Pancreas (tissue), 10 donors: Measurements from ENCODE around the gene SCD. TPM values are rescaled to one million over a fixed set of nuclear protein-coding genes. Genes with fewer than 3 reads are reported as not detected.

Source experiments
- ATAC-seq, 4 donors: fragments of 200-7000 bp; cut with Tn5 transposase; one replicate each; pipeline versions ENCODE4 v1.8.0 to v1.9.1; 2020; ENCODE audit warnings: mild to moderate bottlenecking in 4 of 4, moderate library complexity in 4 of 4
- DNase-seq, 6 donors: peaks; one replicate each; pipeline ENCODE4 v3.0.0-alpha.2; 2020
- FAIRE-seq: peaks from 2 replicates; lab custom pipeline; 2012; peaks lifted over from hg19 to GRCh38; lab: Jason Lieb, UNC
- H3K27ac ChIP-seq, 4 donors: fragments of 200-600 bp; sonication (generic); 1 replicate in 3 of 4; 2 replicates in 1 of 4; pipeline versions ENCODE4 v1.5.0 to v1.8.0; 2020
- H3K27me3 ChIP-seq, 4 donors: fragments of 200-600 bp; one replicate each; pipeline ENCODE4 v1.8.0; 2021
- H3K36me3 ChIP-seq, 3 donors: fragments of 200-600 bp; sonication (generic) in 1 of 3; one replicate each; pipeline versions ENCODE4 v1.5.0 to v1.8.0; 2020 to 2021
- H3K4me1 ChIP-seq, 3 donors: fragments of 200-600 bp; one replicate each; pipeline ENCODE4 v1.8.0; 2021
- H3K4me3 ChIP-seq, 4 donors: fragments of 200-600 bp; sonication (generic) in 2 of 4; one replicate each; pipeline versions ENCODE4 v1.5.0 to v1.8.0; 2020 to 2021
- H3K9me3 ChIP-seq, 4 donors: fragments of 200-600 bp; one replicate each; pipeline ENCODE4 v1.8.0; 2021
- WGBS, 2 donors: extraction: QIAGEN DNeasy Blood & Tissue Kit; methylation state at CpG; one replicate each; pipeline ENCODE4 v1.1.7; 2013; 5-methylcytosine and 5-hydroxymethylcytosine counted together
- intact Hi-C, 3 donors: fragments of 100-400 bp; cut with DNase I; formaldehyde crosslinking; loops; one replicate each; pipeline versions ENCODE4 v1.11.1 to v1.14.2; 2022
- polyA plus RNA-seq, 2 donors: library from polyadenylated mRNA; stranded (reverse); fragments of 200-250 nt; gene quantifications; one replicate each; pipeline ENCODE4 v1.2.3, GENCODE V29; 2013
- total RNA-seq, 6 donors: library from RNA; stranded (reverse); fragmentation: NEBNext Ultra II Directional in 4 of 6; extraction: Animal tissue kit (Norgen Biotek cat#: 25700) in 4 of 6; gene quantifications; one replicate each; pipeline versions ENCODE4 v1.2.1 to v1.2.4, GENCODE V29; 2021 to 2023
- TF ChIP-seq, protein P1 (sequence below), 4 donors: fragments of 200-600 bp; sonication (generic) in 3 of 4; IDR thresholded peaks; one replicate each; pipeline versions ENCODE4 v1.5.0 to v1.8.0; 2021; ENCODE audit warnings: antibody characterized with exemption in 4 of 4
- donor health status: healthy with polysubstance abuse.
- donor health status: DM: no; HTN: no; CAD: no; lungs with moderate emphysema.
- donor health status: DM: no; HTN: no; CAD: no.
- donor health status: control.
- donor health status: control.
- donor health status: Bipolar disorder and iron deficiency.
- donor health status: DM: yes; HTN: yes; CAD: no.
- donor health status: DM: no; HTN: no; CAD: no.
- donor health status: DM: no; HTN: no; CAD: no.
- donor health status: DM: yes; HTN: yes; CAD: no.

The SCD gene
- total and polyA plus RNA-seq, 8 donors = 1.9 to 87.6 (median 12.1) TPM

DNA sequence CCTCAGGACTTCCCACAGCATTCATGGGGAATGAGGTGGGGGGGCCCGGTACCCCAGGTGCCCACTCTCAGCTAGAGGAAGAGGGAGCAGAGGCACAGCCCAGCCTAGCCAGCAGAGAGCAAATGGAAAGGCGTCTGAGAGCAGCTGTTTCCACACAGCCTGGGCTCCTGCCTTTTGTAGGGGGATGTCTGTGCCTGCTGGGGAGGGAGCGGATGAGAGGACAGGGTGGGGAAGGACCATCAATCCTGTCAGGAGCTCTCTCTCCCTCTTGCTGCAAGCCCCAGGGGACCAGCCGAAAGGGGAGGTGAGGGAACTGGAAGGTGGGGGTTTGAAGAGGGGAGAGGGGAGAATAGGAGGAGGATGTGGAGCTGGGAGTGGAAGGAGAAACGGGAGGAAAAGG is 17.0 kb upstream of the SCD start, which contains the start of gene PKD2L1:
PKD2L1 (minus strand) TSS at position 150 of the 400 bp plus-strand sequence; CDS start at position 25, 125 bp downstream.
- no peak within 1 kb of the TSS for H3K27ac ChIP-seq
- H3K36me3 ChIP-seq = no peaks in the 10 kb centered on the region
- H3K27me3 ChIP-seq = peaks cover 0 to 2% (median 0%) of the 10 kb centered on the region in 4 donors
- no peak for ATAC-seq
- no peaks in the 10 kb centered on the region for H3K9me3 ChIP-seq
- FAIRE-seq = no peak
- TF ChIP-seq, protein P1, sequence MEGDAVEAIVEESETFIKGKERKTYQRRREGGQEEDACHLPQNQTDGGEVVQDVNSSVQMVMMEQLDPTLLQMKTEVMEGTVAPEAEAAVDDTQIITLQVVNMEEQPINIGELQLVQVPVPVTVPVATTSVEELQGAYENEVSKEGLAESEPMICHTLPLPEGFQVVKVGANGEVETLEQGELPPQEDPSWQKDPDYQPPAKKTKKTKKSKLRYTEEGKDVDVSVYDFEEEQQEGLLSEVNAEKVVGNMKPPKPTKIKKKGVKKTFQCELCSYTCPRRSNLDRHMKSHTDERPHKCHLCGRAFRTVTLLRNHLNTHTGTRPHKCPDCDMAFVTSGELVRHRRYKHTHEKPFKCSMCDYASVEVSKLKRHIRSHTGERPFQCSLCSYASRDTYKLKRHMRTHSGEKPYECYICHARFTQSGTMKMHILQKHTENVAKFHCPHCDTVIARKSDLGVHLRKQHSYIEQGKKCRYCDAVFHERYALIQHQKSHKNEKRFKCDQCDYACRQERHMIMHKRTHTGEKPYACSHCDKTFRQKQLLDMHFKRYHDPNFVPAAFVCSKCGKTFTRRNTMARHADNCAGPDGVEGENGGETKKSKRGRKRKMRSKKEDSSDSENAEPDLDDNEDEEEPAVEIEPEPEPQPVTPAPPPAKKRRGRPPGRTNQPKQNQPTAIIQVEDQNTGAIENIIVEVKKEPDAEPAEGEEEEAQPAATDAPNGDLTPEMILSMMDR (IDR thresholded peaks at IDR 0.05) = no peak
- intact Hi-C loops = no loop called here
- whole genome bisulfite sequencing, 2 donors = 44 to 59% methylated on average over 5 of the region's 5 CpGs
- no peak within 1 kb of the TSS for H3K4me3 ChIP-seq
- no peaks in the 10 kb centered on the region for H3K4me1 ChIP-seq
- no peak for DNase-seq

DNA sequence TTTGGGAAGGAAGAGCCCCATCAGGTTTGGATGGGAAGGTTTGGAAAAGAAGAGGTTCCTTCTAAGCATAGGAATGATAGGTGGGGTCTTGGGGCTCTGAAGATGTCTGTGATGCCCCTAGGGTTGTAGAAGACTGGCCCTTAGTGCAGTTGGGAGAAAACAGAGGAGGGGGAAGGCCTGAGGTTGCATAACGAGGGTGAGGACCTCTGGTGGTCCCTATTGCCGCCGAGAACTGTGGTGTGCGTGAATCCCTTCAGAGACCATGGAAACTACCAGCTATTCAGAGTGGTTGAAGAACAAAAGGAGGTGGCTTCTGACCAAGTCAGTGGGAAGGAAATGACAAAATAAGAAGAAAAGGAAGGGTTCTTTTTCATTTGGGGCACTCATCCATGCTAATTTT is 13.9 kb upstream of the SCD start:
- Histone ChIP-seq H3K27ac (no peak overlapping the region), H3K9me3 (no peaks in the 10 kb centered on the region), H3K36me3 (no peaks in the 10 kb centered on the region), H3K27me3 (peaks cover 0 to 6% (median 0%) of the 10 kb centered on the region in 4 donors), H3K4me3 (no peak overlapping the region), H3K4me1 (no peaks in the 10 kb centered on the region)
- TF ChIP-seq, protein P1 (IDR thresholded peaks at IDR 0.05) = no peak
- ATAC-seq = no peak
- intact Hi-C loops = no loop called here
- FAIRE-seq = no peak
- WGBS, 2 donors = 55 to 62% methylated on average over 4 of the region's 4 CpGs
- no peak for DNase-seq

- intact Hi-C loops = no loop called here
- WGBS, 2 donors = 77 to 80% methylated on average over 2 of the region's 2 CpGs
- Histone ChIP-seq H3K9me3 (no peaks in the 10 kb centered on the region), H3K27ac (no peak overlapping the region), H3K27me3 (peaks cover 0 to 6% (median 0%) of the 10 kb centered on the region in 4 donors), H3K4me3 (no peak overlapping the region), H3K36me3 (no peaks in the 10 kb centered on the region), H3K4me1 (no peaks in the 10 kb centered on the region)
- TF ChIP-seq, protein P1 (IDR thresholded peaks at IDR 0.05) = no peak
- FAIRE-seq = no peak
- DNase-seq = no peak
- ATAC-seq = no peak
These were observed 13.2 kb upstream of the SCD start for GRCh38 chr10:100333661-100334440.

GRCh38 chr10:100334762-100335161 is 12.3 kb upstream of the SCD start:
- Histone ChIP-seq H3K9me3 (no peaks in the 10 kb centered on the region), H3K27ac (no peak overlapping the region), H3K4me3 (no peak overlapping the region), H3K36me3 (no peaks in the 10 kb centered on the region), H3K4me1 (no peaks in the 10 kb centered on the region), H3K27me3 (peaks cover 0 to 6% (median 0%) of the 10 kb centered on the region in 4 donors)
- TF ChIP-seq, protein P1 (IDR thresholded peaks at IDR 0.05) = no peak
- 57 to 74% methylated on average over 9 of the region's 9 CpGs for WGBS, 2 donors
- no peak for DNase-seq
- no peak for ATAC-seq
- intact Hi-C loops = loop anchor here in 1 of 3 donors (5.0 kb wide), 1 partner anchor 183 kb away; the partner anchor contains the start of gene SEC31B
- no peak for FAIRE-seq
